CD4-positive, alpha-beta T cell (primary cell): ENCODE measurements around the gene PLCL2. TPM values are rescaled to one million over a fixed set of nuclear protein-coding genes. Genes with fewer than 3 reads are reported as not detected.

Experiments used
- ATAC-seq: fragments of 200-7000 bp; cut with Tn5 transposase; one replicate; pipeline ENCODE4 v1.10.0; 2022; ENCODE audit warnings: mild to moderate bottlenecking; ENCODE audit not compliant: poor library complexity
- CTCF ChIA-PET: fragments of 350-600 bp; sonication (Branson Sonifier 250); formaldehyde crosslinking; loops from one replicate; lab custom pipeline; 2021; ENCODE audit warnings: antibody characterized with exemption, inconsistent platforms; lab: Charles Lee
- POLR2A ChIA-PET: fragments of 350-600 bp; sonication (Branson Sonifier 250); formaldehyde crosslinking; loops from one replicate; lab custom pipeline; 2021; ENCODE audit warnings: antibody characterized with exemption, inconsistent platforms; lab: Charles Lee
- DNase-seq, 14 experiments: peaks; one replicate each; pipeline ENCODE4 v3.0.0-alpha.2; 2013 to 2020; ENCODE audit warnings: mixed read lengths in 2 of 14
- H3K27ac ChIP-seq, 2 donors: one replicate each; pipeline versions ENCODE4 v1.5.1 to v1.7.0; 2013; ENCODE audit warnings: low read length in 2 of 2, low read depth in 1 of 2, mild to moderate bottlenecking in 1 of 2
- H3K27me3 ChIP-seq, 2 experiments: 1 replicate in 1 of 2; 2 replicates in 1 of 2; pipeline versions ENCODE4 v1.6.1 to v1.7.0; 2013; ENCODE audit warnings: low read length in 2 of 2, control low read depth in 1 of 2, mild to moderate bottlenecking in 1 of 2, moderate library complexity in 1 of 2; ENCODE audit not compliant: insufficient read depth in 2 of 2, control insufficient read depth in 1 of 2
- H3K36me3 ChIP-seq: one replicate; pipeline ENCODE4 v1.6.1; 2013; ENCODE audit warnings: low read length, control low read depth; ENCODE audit not compliant: insufficient read depth
- H3K4me1 ChIP-seq: one replicate; pipeline ENCODE4 v1.6.1; 2013; ENCODE audit warnings: low read length, control low read depth; ENCODE audit not compliant: insufficient read depth
- H3K4me3 ChIP-seq: one replicate; pipeline ENCODE4 v1.5.1; 2013; ENCODE audit warnings: mild to moderate bottlenecking, low read length, moderate library complexity
- H3K9me3 ChIP-seq, 2 experiments: 1 replicate in 1 of 2; 2 replicates in 1 of 2; pipeline versions ENCODE4 v1.6.1 to v1.7.0; 2013; ENCODE audit warnings: low read length in 2 of 2, mild to moderate bottlenecking in 2 of 2, control low read depth in 1 of 2, moderate library complexity in 1 of 2; ENCODE audit not compliant: control insufficient read depth in 1 of 2, insufficient read depth in 1 of 2
- H3K27ac Mint-ChIP-seq: one replicate; pipeline ENCODE4 v1.8.0; 2020; ENCODE audit warnings: mixed read lengths
- H3K27me3 Mint-ChIP-seq: one replicate; pipeline ENCODE4 v1.8.0; 2021; ENCODE audit warnings: mixed read lengths
- H3K36me3 Mint-ChIP-seq: one replicate; pipeline ENCODE4 v1.8.0; 2021; ENCODE audit warnings: low read depth, mixed read lengths
- H3K4me1 Mint-ChIP-seq: one replicate; pipeline ENCODE4 v1.8.0; 2021; ENCODE audit warnings: low read depth, mixed read lengths
- H3K4me3 Mint-ChIP-seq: one replicate; pipeline ENCODE4 v1.8.0; 2020; ENCODE audit warnings: mild to moderate bottlenecking, mixed read lengths
- H3K9me3 Mint-ChIP-seq: one replicate; pipeline ENCODE4 v1.8.0; 2020; ENCODE audit warnings: mixed read lengths
- CTCF ChIP-seq: fragments of 200-600 bp; IDR thresholded peaks from one replicate; pipeline ENCODE4 v1.8.0; 2022; ENCODE audit warnings: antibody characterized with exemption, mild to moderate bottlenecking
- intact Hi-C, 2 experiments: fragments of 100-400 bp; cut with DNase I in 1 of 2; cut with micrococcal nuclease in 1 of 2; formaldehyde crosslinking; loops; one replicate each; pipeline versions ENCODE4 v1.15.1 to v1.9.0; 2023 to 2025; cut with DNase I, micrococcal nuclease
- total RNA-seq, 174 experiments: library from RNA in 2 of 174; stranded (reverse) in 2 of 174; gene quantifications; one replicate each; pipeline ENCODE4 v1.2.3 and lab custom pipeline; 2021 to 2026

Gene PLCL2
- total RNA-seq, 2 experiments from 2014 or later, result 35.1 to 36.3 TPM

- no peak for ATAC-seq
- DNase-seq, result no peak
- H3K4me1 ChIP-seq, result peaks cover 16% of the 10 kb centered on the region
- H3K27ac Mint-ChIP-seq, result peak overlapping the region; percentile 7
- H3K27me3 Mint-ChIP-seq, result no peaks in the 10 kb centered on the region
- no peak overlapping the region for H3K4me3 ChIP-seq
- no peaks in the 10 kb centered on the region for H3K9me3 ChIP-seq
- ChIA-PET CTCF (no interaction called here), POLR2A (interaction anchor here (1.0 to 2.0 kb wide), 4 partner anchors 10 to 27 kb away, joined by 3 to 6 read pairs (median 3); no protein-coding TSS in a partner anchor)
- H3K4me3 Mint-ChIP-seq, result no peak overlapping the region
- no peak overlapping the region for H3K27ac ChIP-seq
- intact Hi-C loops, result no loop called here
- no peak for TF ChIP-seq CTCF
- H3K36me3 Mint-ChIP-seq, result no peaks in the 10 kb centered on the region
- no peaks in the 10 kb centered on the region for H3K27me3 ChIP-seq
- no peaks in the 10 kb centered on the region for H3K36me3 ChIP-seq
- peaks cover 80% of the 10 kb centered on the region for H3K4me1 Mint-ChIP-seq
- H3K9me3 Mint-ChIP-seq, result no peaks in the 10 kb centered on the region
Measured at GRCh38 chr3:16916840-16917239, 32.1 kb downstream of the PLCL2 start.

GRCh38 chr3:16917256-16917935 is 32.6 kb downstream of the PLCL2 start:
- no peak overlapping the region for H3K27ac ChIP-seq
- H3K4me3 Mint-ChIP-seq, result no peak overlapping the region

GRCh38 chr3:16917980-16918682 is 33.4 kb downstream of the PLCL2 start:
- Mint-ChIP-seq H3K9me3 (no peaks in the 10 kb centered on the region), H3K4me1 (peaks cover 76% of the 10 kb centered on the region), H3K36me3 (peaks cover 2% of the 10 kb centered on the region), H3K27me3 (no peaks in the 10 kb centered on the region), H3K4me3 (no peak overlapping the region), H3K27ac (no peak overlapping the region)
- CTCF ChIA-PET, result no interaction called here
- Histone ChIP-seq H3K36me3 (no peaks in the 10 kb centered on the region), H3K9me3 (no peaks in the 10 kb centered on the region), H3K27ac (no peak overlapping the region), H3K27me3 (no peaks in the 10 kb centered on the region), H3K4me3 (no peak overlapping the region), H3K4me1 (peaks cover 11% of the 10 kb centered on the region)
- no peak for TF ChIP-seq CTCF
- DNase-seq, result no peak
- intact Hi-C loops, result no loop called here
- no peak for ATAC-seq
- POLR2A ChIA-PET, result interaction anchor here (0.6 to 1.9 kb wide), 4 partner anchors 10 to 152 kb away, joined by 3 read pairs; no protein-coding TSS in a partner anchor

More at GRCh38 chr3:16917256-16917935, 32.6 kb downstream of the PLCL2 start:
- ATAC-seq (no peak), DNase-seq (no peak)
- no peaks in the 10 kb centered on the region for H3K36me3 ChIP-seq
- no peaks in the 10 kb centered on the region for H3K9me3 ChIP-seq
- H3K27me3 ChIP-seq, result no peaks in the 10 kb centered on the region
- Mint-ChIP-seq H3K4me1 (peaks cover 80% of the 10 kb centered on the region), H3K27me3 (no peaks in the 10 kb centered on the region), H3K27ac (peak overlapping the region; percentile 7), H3K36me3 (no peaks in the 10 kb centered on the region), H3K9me3 (no peaks in the 10 kb centered on the region)
- peaks cover 16% of the 10 kb centered on the region for H3K4me1 ChIP-seq
- ChIA-PET POLR2A (interaction anchor here (1.0 to 2.0 kb wide), 4 partner anchors 11 to 28 kb away, joined by 3 to 6 read pairs (median 3); no protein-coding TSS in a partner anchor), CTCF (no interaction called here)
- intact Hi-C loops, result no loop called here
- no peak for TF ChIP-seq CTCF
- H3K4me3 ChIP-seq, result no peak overlapping the region
